SK-N-SH (cell line): Measurements from ENCODE around the gene CDC26. TPM values are rescaled to one million over a fixed set of nuclear protein-coding genes. Genes with fewer than 3 reads are reported as not detected.
A peak's percentile ranks its signal among the peaks of the same experiment; 100 is the strongest.

Source experiments
- CTCF ChIA-PET: fragments of 300-600, 350-600 bp; formaldehyde crosslinking; extraction: SDS; loops from one replicate; lab custom pipeline; 2021; lab: Yijun Ruan, JAX
- POLR2A ChIA-PET: fragments of 350-600 bp; sonication (Branson Sonifier 250); formaldehyde crosslinking; extraction: SDS; loops from one replicate; lab custom pipeline; 2020; ENCODE audit warnings: antibody characterized with exemption, inconsistent platforms; lab: Yijun Ruan, JAX
- DNase-seq: peaks from one replicate; pipeline ENCODE4 v3.0.0; 2012
- H2AFZ ChIP-seq: fragments of 200-600 bp; sonication (generic); 2 replicates; pipeline ENCODE4 v1.8.1; 2016; ENCODE audit warnings: antibody characterized with exemption, mild to moderate bottlenecking, low read depth
- H3F3A ChIP-seq: fragments of 200-600 bp; sonication (generic); replicated peaks from 2 replicates; pipeline ENCODE3; 2016; ENCODE audit warnings: antibody characterized with exemption, mild to moderate bottlenecking; ENCODE audit not compliant: insufficient read depth
- H3K27ac ChIP-seq, 2 experiments: fragments of 200-500 bp in 1 of 2; fragments of 200-600 bp in 1 of 2; sonication (Bioruptor generic) in 1 of 2; sonication (generic), shearing (Covaris generic) in 1 of 2; 2 replicates each; pipeline versions ENCODE4 v1.5.1 to v1.6.1; 2014 to 2016; ENCODE audit warnings: low read depth in 2 of 2, inconsistent platforms in 1 of 2, low read length in 1 of 2, mild to moderate bottlenecking in 1 of 2, mixed read lengths in 1 of 2
- H3K27me3 ChIP-seq: fragments of 200-600 bp; sonication (generic), shearing (Covaris generic); 2 replicates; pipeline ENCODE4 v1.6.1; 2016; ENCODE audit warnings: mixed run types; ENCODE audit not compliant: insufficient read depth
- H3K36me3 ChIP-seq, 2 experiments: fragments of 200-500 bp in 1 of 2; fragments of 200-600 bp in 1 of 2; sonication (Bioruptor generic) in 1 of 2; sonication (generic) in 1 of 2; replicated peaks in 1 of 2; 2 replicates each; pipeline versions ENCODE3 to v1.5.1; 2014 to 2016; ENCODE audit warnings: low read length in 1 of 2, mild to moderate bottlenecking in 1 of 2; ENCODE audit not compliant: insufficient read depth in 2 of 2, control insufficient read depth in 1 of 2
- H3K4me1 ChIP-seq, 2 experiments: fragments of 200-500 bp in 1 of 2; fragments of 200-600 bp in 1 of 2; sonication (Bioruptor generic) in 1 of 2; sonication (generic), shearing (Covaris generic) in 1 of 2; 2 replicates each; pipeline versions ENCODE4 v1.5.1 to v1.6.1; 2014 to 2016; ENCODE audit warnings: low read depth in 1 of 2, low read length in 1 of 2, mixed run types in 1 of 2; ENCODE audit not compliant: insufficient read depth in 2 of 2, control insufficient read depth in 1 of 2
- H3K4me2 ChIP-seq: fragments of 200-600 bp; sonication (generic), shearing (Covaris generic); 2 replicates; pipeline ENCODE4 v1.6.1; 2017; ENCODE audit warnings: mixed run types
- H3K4me3 ChIP-seq, 2 experiments: fragments of 200-500 bp in 1 of 2; fragments of 200-600 bp in 1 of 2; sonication (Bioruptor generic) in 1 of 2; sonication (generic), shearing (Covaris generic) in 1 of 2; 2 replicates each; pipeline versions ENCODE4 v1.5.1 to v1.8.1; 2014 to 2016; ENCODE audit warnings: low read depth in 2 of 2, inconsistent platforms in 1 of 2, low read length in 1 of 2, mild to moderate bottlenecking in 1 of 2, mixed read lengths in 1 of 2, moderate library complexity in 1 of 2
- H3K79me2 ChIP-seq: fragments of 200-600 bp; sonication (generic); 2 replicates; pipeline ENCODE4 v1.8.1; 2017; ENCODE audit warnings: mild to moderate bottlenecking; ENCODE audit not compliant: insufficient read depth
- H3K9ac ChIP-seq: fragments of 200-600 bp; sonication (generic); 2 replicates; pipeline ENCODE4 v1.6.1; 2017; ENCODE audit warnings: mixed run types
- H3K9me2 ChIP-seq: fragments of 200-600 bp; sonication (generic); 2 replicates; pipeline ENCODE4 v1.6.1; 2017; ENCODE audit warnings: mixed run types
- H3K9me3 ChIP-seq: fragments of 200-600 bp; sonication (generic); 2 replicates; pipeline ENCODE4 v1.6.1; 2017; ENCODE audit warnings: mixed run types, mild to moderate bottlenecking, moderate library complexity
- H4K20me1 ChIP-seq: fragments of 200-600 bp; sonication (generic); 2 replicates; pipeline ENCODE4 v1.6.1; 2017; ENCODE audit warnings: mild to moderate bottlenecking, mixed run types; ENCODE audit not compliant: insufficient read depth
- CTCF ChIP-seq: fragments of 200-600 bp; sonication (generic); IDR thresholded peaks from 2 replicates; pipeline ENCODE4 v1.6.1; 2017; ENCODE audit warnings: antibody characterized with exemption, mild to moderate bottlenecking, moderate library complexity
- ELF1 ChIP-seq: IDR thresholded peaks from 2 replicates; pipeline ENCODE4 v1.4.0; 2012
- EP300 ChIP-seq, 2 experiments: IDR thresholded peaks; 2 replicates each; pipeline versions ENCODE4 v1.4.0 to v1.6.1; 2012; ENCODE audit warnings: borderline replicate concordance in 1 of 2, low read depth in 1 of 2, low read length in 1 of 2
- EZH2phosphoT487 ChIP-seq: fragments of 200-600 bp; sonication (generic); IDR thresholded peaks from 2 replicates; pipeline ENCODE4 v1.6.1; 2017; ENCODE audit warnings: low read depth, mixed run types, mild to moderate bottlenecking, antibody characterized with exemption, moderate library complexity, borderline replicate concordance
- FOSL2 ChIP-seq: IDR thresholded peaks from 2 replicates; pipeline ENCODE4 v1.4.0; 2012; ENCODE audit warnings: low read depth, mild to moderate bottlenecking, moderate library complexity, borderline replicate concordance
- FOXJ3 ChIP-seq: sonication (generic); formaldehyde crosslinking; IDR thresholded peaks from 2 replicates; pipeline ENCODE4 v1.5.1; 2020; ENCODE audit warnings: mild to moderate bottlenecking, missing genetic modification reagents
- GABPA ChIP-seq: IDR thresholded peaks from 2 replicates; pipeline ENCODE4 v1.4.0; 2012; ENCODE audit warnings: low read depth, mild to moderate bottlenecking
- JUND ChIP-seq: IDR thresholded peaks from 2 replicates; pipeline ENCODE4 v1.4.0; 2012
- MAX ChIP-seq: IDR thresholded peaks from 2 replicates; pipeline ENCODE4 v1.4.0; 2012; ENCODE audit warnings: low read depth
- MEF2A ChIP-seq: IDR thresholded peaks from 2 replicates; pipeline ENCODE4 v1.4.0; 2012; ENCODE audit warnings: low read depth, borderline replicate concordance
- MXI1 ChIP-seq: IDR thresholded peaks from 2 replicates; pipeline ENCODE4 v1.6.1; 2012; ENCODE audit warnings: mild to moderate bottlenecking, low read depth, low read length, improper control_type of control experiment
- NFIC ChIP-seq: IDR thresholded peaks from 2 replicates; pipeline ENCODE4 v1.4.0; 2012; ENCODE audit warnings: borderline replicate concordance
- NRF1 ChIP-seq: IDR thresholded peaks from 2 replicates; pipeline ENCODE4 v1.6.1; 2012; ENCODE audit warnings: low read depth, mild to moderate bottlenecking, low read length
- POLR2AphosphoS5 ChIP-seq: IDR thresholded peaks from 2 replicates; pipeline ENCODE4 v1.6.1; 2012; ENCODE audit warnings: low read depth, low read length
- RCOR1 ChIP-seq: fragments of 150-350 bp; IDR thresholded peaks from 2 replicates; pipeline ENCODE4 v1.6.1; 2017; ENCODE audit warnings: antibody characterized with exemption, low read length
- REST ChIP-seq: IDR thresholded peaks from 2 replicates; pipeline ENCODE4 v1.6.1; 2012; ENCODE audit warnings: mild to moderate bottlenecking, low read depth, low read length, moderate library complexity
- RFX5 ChIP-seq: IDR thresholded peaks from 2 replicates; pipeline ENCODE4 v1.6.1; 2012; ENCODE audit warnings: mild to moderate bottlenecking, improper control_type of control experiment, low read length
- RXRA ChIP-seq: IDR thresholded peaks from 2 replicates; pipeline ENCODE4 v1.4.0; 2012; ENCODE audit warnings: low read depth, mild to moderate bottlenecking, borderline replicate concordance
- SIN3A ChIP-seq: IDR thresholded peaks from 2 replicates; pipeline ENCODE4 v1.6.1; 2012; ENCODE audit warnings: low read depth, mild to moderate bottlenecking, low read length, moderate library complexity, borderline replicate concordance
- SMC3 ChIP-seq: IDR thresholded peaks from 2 replicates; pipeline ENCODE4 v1.6.1; 2012; ENCODE audit warnings: low read depth, low read length, improper control_type of control experiment
- TAF1 ChIP-seq: IDR thresholded peaks from 2 replicates; pipeline ENCODE4 v1.6.1; 2012; ENCODE audit warnings: low read depth, mild to moderate bottlenecking, low read length, moderate library complexity, borderline replicate concordance
- TCF12 ChIP-seq: IDR thresholded peaks from 2 replicates; pipeline ENCODE4 v1.4.0; 2012
- TEAD4 ChIP-seq: IDR thresholded peaks from 2 replicates; pipeline ENCODE4 v1.4.0; 2012; ENCODE audit warnings: mild to moderate bottlenecking, borderline replicate concordance; ENCODE audit not compliant: insufficient read depth
- USF1 ChIP-seq: IDR thresholded peaks from 2 replicates; pipeline ENCODE4 v1.4.0; 2012; ENCODE audit warnings: low read depth, borderline replicate concordance
- USF2 ChIP-seq: fragments of 150-350 bp; IDR thresholded peaks from 2 replicates; pipeline ENCODE4 v1.6.1; 2017; ENCODE audit warnings: antibody characterized with exemption, low read length, low read depth, borderline replicate concordance
- WGBS: methylation state at CpG from one replicate; pipeline ENCODE4 v1.1.6; 2017; ENCODE audit warnings: low lambda C conversion rate; 5-methylcytosine and 5-hydroxymethylcytosine counted together
- polyA plus RNA-seq, 3 experiments: library from polyadenylated mRNA; depleted of rRNA; stranded (reverse); fragments of >200 nt; gene quantifications; 2 replicates each; pipeline ENCODE4 v1.2.3, GENCODE V29; 2012

The CDC26 gene
- 29.6 and 31.0 TPM in 2 replicates for polyA plus RNA-seq (2012; rRNA removed)
- 42.2 and 73.5 TPM in 2 replicates for polyA plus RNA-seq (2012; cell fraction: cytosol; rRNA removed)
- 15.6 and 18.9 TPM in 2 replicates for polyA plus RNA-seq (2012; cell fraction: nucleus; rRNA removed)

GRCh38 chr9:113275157-113276131, at the start of gene CDC26, which contains the start of gene PRPF4:
TSS of gene CDC26 (minus strand) at chr9:113275572. CDS start at chr9:113272507, 3,065 bp downstream.
TSS of gene PRPF4 (plus strand) at chr9:113275658. CDS start at chr9:113275744, 86 bp downstream.
- peak; percentile 93 for DNase-seq
- POLR2A ChIA-PET: interaction anchor here (0.5 to 2.4 kb wide), 19 partner anchors 9 to 374 kb away, joined by 3 to 19 read pairs (median 3); partner anchors contain the start of genes ALAD, BSPRY, C9orf43 and FKBP15
- Histone ChIP-seq H3K4me2 (peak within 1 kb of the TSS; percentile 85), H3K27me3 (no peaks in the 10 kb centered on the region), H2AFZ (peak within 1 kb of the TSS; percentile 92), H3K9me3 (no peaks in the 10 kb centered on the region), H3F3A (peaks cover 7% of the 10 kb centered on the region), H4K20me1 (no peaks in the 10 kb centered on the region; the same call in 1 of the 2 replicates), H3K36me3 (peaks cover 50 to 57% of the 10 kb centered on the region in 2 experiments), H3K4me3 (peak within 1 kb of the TSS; percentile 80 to 95), H3K4me1 (peaks cover 7 to 12% of the 10 kb centered on the region in 2 experiments; a peak in 3 of 4 replicates), H3K79me2 (peaks cover 47% of the 10 kb centered on the region), H3K9ac (peak within 1 kb of the TSS; percentile 92), H3K9me2 (no peaks in the 10 kb centered on the region), H3K27ac (peak within 1 kb of the TSS; percentile 90)
- CTCF ChIA-PET: interaction anchor here (0.6 to 4.5 kb wide), 33 partner anchors 8 to 391 kb away, joined by 3 to 42 read pairs (median 7); partner anchors contain the start of genes ALAD, C9orf43, FKBP15 and POLE3
- under 1% methylated on average over 39 of the region's 63 CpGs for WGBS
- TF ChIP-seq TEAD4: no peak
- TF ChIP-seq NRF1: no peak
- peak; percentile 87 for TF ChIP-seq ELF1
- TF ChIP-seq SIN3A: peak; percentile 80; the same call in 1 of the 2 replicates
- 0 out of 2 replicates have a peak, but pooled peaks have one; percentile 32 for TF ChIP-seq RCOR1
- TF ChIP-seq MAX: peak; percentile 96
- no peak for TF ChIP-seq EP300 (IDR thresholded peaks at IDR 0.05; ENCODE audit: borderline replicate concordance in 1 of 2, low read depth in 1 of 2, low read length in 1 of 2)
- TF ChIP-seq JUND: no peak
- TF ChIP-seq TCF12: no peak
- no peak for TF ChIP-seq CTCF
- no peak for TF ChIP-seq RFX5
- no peak for TF ChIP-seq USF1
- TF ChIP-seq USF2: no peak
- no peak for TF ChIP-seq SMC3
- no peak for TF ChIP-seq FOSL2
- no peak for TF ChIP-seq EZH2phosphoT487
- TF ChIP-seq FOXJ3: no peak
- TF ChIP-seq TAF1: peak; percentile 79
- no peak for TF ChIP-seq RXRA
- TF ChIP-seq REST: no peak
- peak; percentile 58; the same call in 1 of the 2 replicates for TF ChIP-seq NFIC
- TF ChIP-seq MEF2A: no peak
- TF ChIP-seq GABPA: peak; percentile 97
- peak; percentile 96 for TF ChIP-seq POLR2AphosphoS5
- peak; percentile 76 for TF ChIP-seq MXI1
